ENCODE results near the gene GPR83.
A peak's percentile ranks its signal among the peaks of the same experiment; 100 is the strongest.

GPR83 gene

DNA sequence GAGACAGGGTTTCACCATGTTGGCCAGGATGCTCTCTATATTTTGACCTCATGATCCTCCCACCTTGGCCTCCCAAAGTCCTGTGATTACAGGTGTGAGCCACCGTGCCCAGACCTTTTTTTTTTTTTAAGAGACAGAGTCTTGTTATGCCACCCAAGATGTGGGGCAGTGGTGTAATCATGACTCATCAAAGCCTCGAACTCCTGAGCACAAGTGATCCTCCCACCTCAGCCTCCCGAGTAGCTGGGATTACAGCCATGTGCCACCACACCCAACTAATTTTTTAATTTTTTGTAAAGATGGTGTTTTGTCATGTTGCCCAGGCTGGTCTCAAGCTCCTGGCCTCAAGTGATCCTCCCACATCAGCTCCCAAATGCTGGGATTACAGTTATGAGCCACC is 59.0 kb downstream of the GPR83 start:
- Histone ChIP-seq H3K27ac (ENCODE audit: poor library complexity, severe bottlenecking) (no peak overlapping the region), H3K4me1 (ENCODE audit: insufficient read depth, poor library complexity, severe bottlenecking) (no peaks in the 10 kb centered on the region), H3K4me3 (ENCODE audit: severe bottlenecking) (no peak overlapping the region), H3K27me3 (ENCODE audit: insufficient read depth, poor library complexity, severe bottlenecking) (no peaks in the 10 kb centered on the region), H3K9me3 (ENCODE audit: severe bottlenecking) (no peaks in the 10 kb centered on the region), H3K36me3 (ENCODE audit: low read depth) (no peaks in the 10 kb centered on the region)
- TF ChIP-seq, protein P1, sequence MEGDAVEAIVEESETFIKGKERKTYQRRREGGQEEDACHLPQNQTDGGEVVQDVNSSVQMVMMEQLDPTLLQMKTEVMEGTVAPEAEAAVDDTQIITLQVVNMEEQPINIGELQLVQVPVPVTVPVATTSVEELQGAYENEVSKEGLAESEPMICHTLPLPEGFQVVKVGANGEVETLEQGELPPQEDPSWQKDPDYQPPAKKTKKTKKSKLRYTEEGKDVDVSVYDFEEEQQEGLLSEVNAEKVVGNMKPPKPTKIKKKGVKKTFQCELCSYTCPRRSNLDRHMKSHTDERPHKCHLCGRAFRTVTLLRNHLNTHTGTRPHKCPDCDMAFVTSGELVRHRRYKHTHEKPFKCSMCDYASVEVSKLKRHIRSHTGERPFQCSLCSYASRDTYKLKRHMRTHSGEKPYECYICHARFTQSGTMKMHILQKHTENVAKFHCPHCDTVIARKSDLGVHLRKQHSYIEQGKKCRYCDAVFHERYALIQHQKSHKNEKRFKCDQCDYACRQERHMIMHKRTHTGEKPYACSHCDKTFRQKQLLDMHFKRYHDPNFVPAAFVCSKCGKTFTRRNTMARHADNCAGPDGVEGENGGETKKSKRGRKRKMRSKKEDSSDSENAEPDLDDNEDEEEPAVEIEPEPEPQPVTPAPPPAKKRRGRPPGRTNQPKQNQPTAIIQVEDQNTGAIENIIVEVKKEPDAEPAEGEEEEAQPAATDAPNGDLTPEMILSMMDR (IDR thresholded peaks at IDR 0.05; ENCODE audit: poor library complexity, severe bottlenecking): no peak
- no peak for DNase-seq (ENCODE audit: low spot score)
- no peak for ATAC-seq (ENCODE audit: low read depth)

- no peak for ATAC-seq (ENCODE audit: low read depth)
- no peak overlapping the region for H3K27ac ChIP-seq (ENCODE audit: poor library complexity, severe bottlenecking)
- H3K27me3 ChIP-seq (ENCODE audit: insufficient read depth, poor library complexity, severe bottlenecking): no peaks in the 10 kb centered on the region
- no peaks in the 10 kb centered on the region for H3K36me3 ChIP-seq (ENCODE audit: low read depth)
- no peaks in the 10 kb centered on the region for H3K4me1 ChIP-seq (ENCODE audit: insufficient read depth, poor library complexity, severe bottlenecking)
- no peaks in the 10 kb centered on the region for H3K9me3 ChIP-seq (ENCODE audit: severe bottlenecking)
- TF ChIP-seq, protein P1 (IDR thresholded peaks at IDR 0.05; ENCODE audit: poor library complexity, severe bottlenecking): no peak
- no peak overlapping the region for H3K4me3 ChIP-seq (ENCODE audit: severe bottlenecking)
- DNase-seq (ENCODE audit: low spot score): no peak
These were observed 62.6 kb downstream of the GPR83 start for GRCh38 chr11:94338651-94339050.

DNA sequence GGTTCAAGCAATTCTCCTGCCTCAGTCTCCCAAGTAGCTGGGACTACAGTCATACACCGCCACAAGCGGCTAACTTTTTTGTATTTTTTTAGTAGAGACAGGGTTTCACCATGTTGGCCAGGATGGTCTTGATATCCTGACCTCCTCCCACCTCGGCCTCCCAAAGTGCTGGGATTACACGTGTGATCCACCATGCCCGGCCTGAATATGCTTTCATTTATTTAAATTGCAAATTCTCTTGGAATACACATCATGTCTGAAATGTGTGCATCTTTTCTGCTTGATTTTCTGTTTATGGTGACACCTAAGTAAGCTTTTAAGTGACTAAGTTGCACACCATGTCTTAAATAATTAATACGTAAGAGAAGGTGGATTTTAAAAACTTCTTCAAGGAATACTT is 65.2 kb downstream of the GPR83 start:
- Histone ChIP-seq H3K9me3 (ENCODE audit: severe bottlenecking) (no peaks in the 10 kb centered on the region), H3K4me1 (ENCODE audit: insufficient read depth, poor library complexity, severe bottlenecking) (no peaks in the 10 kb centered on the region), H3K4me3 (ENCODE audit: severe bottlenecking) (no peak overlapping the region), H3K27me3 (ENCODE audit: insufficient read depth, poor library complexity, severe bottlenecking) (no peaks in the 10 kb centered on the region), H3K36me3 (ENCODE audit: low read depth) (no peaks in the 10 kb centered on the region), H3K27ac (ENCODE audit: poor library complexity, severe bottlenecking) (no peak overlapping the region)
- ATAC-seq (ENCODE audit: low read depth) (no peak), DNase-seq (ENCODE audit: low spot score) (no peak)
- TF ChIP-seq, protein P1 (IDR thresholded peaks at IDR 0.05; ENCODE audit: poor library complexity, severe bottlenecking): no peak

DNA sequence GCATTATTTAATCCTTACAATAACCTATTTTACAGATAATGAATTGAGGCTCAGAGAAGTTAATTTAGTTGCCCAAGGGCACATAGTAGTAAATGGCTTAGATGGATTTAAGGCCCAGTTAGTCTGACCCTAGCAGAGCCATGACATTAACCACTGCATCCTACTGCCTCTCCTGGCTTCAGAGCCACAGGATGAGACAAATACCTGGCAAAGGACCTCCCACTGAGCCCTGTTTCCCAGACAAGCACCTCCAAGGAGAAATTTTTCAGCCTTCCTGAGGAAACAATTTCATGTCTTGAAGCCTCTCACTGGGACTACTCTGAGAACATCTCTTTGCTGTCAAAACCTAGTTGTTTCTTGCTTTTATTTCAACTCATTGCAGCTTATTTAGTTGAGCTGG is 68.4 kb downstream of the GPR83 start:
- no peak for ATAC-seq (ENCODE audit: low read depth)
- peaks cover 3% of the 10 kb centered on the region for H3K4me1 ChIP-seq (ENCODE audit: insufficient read depth, poor library complexity, severe bottlenecking)
- no peaks in the 10 kb centered on the region for H3K27me3 ChIP-seq (ENCODE audit: insufficient read depth, poor library complexity, severe bottlenecking)
- DNase-seq (ENCODE audit: low spot score): no peak
- no peaks in the 10 kb centered on the region for H3K36me3 ChIP-seq (ENCODE audit: low read depth)
- TF ChIP-seq, protein P1 (IDR thresholded peaks at IDR 0.05; ENCODE audit: poor library complexity, severe bottlenecking): no peak
- H3K9me3 ChIP-seq (ENCODE audit: severe bottlenecking): no peaks in the 10 kb centered on the region
- H3K27ac ChIP-seq (ENCODE audit: poor library complexity, severe bottlenecking): no peak overlapping the region
- H3K4me3 ChIP-seq (ENCODE audit: severe bottlenecking): no peak overlapping the region

GRCh38 chr11:94330789-94331188 is 70.4 kb downstream of the GPR83 start:
- Histone ChIP-seq H3K36me3 (ENCODE audit: low read depth) (no peaks in the 10 kb centered on the region), H3K4me1 (ENCODE audit: insufficient read depth, poor library complexity, severe bottlenecking) (peaks cover 3% of the 10 kb centered on the region), H3K27me3 (ENCODE audit: insufficient read depth, poor library complexity, severe bottlenecking) (no peaks in the 10 kb centered on the region), H3K27ac (ENCODE audit: poor library complexity, severe bottlenecking) (no peak overlapping the region), H3K9me3 (ENCODE audit: severe bottlenecking) (no peaks in the 10 kb centered on the region), H3K4me3 (ENCODE audit: severe bottlenecking) (no peak overlapping the region)
- DNase-seq (ENCODE audit: low spot score): no peak
- TF ChIP-seq, protein P1 (IDR thresholded peaks at IDR 0.05; ENCODE audit: poor library complexity, severe bottlenecking): no peak
- peak; percentile 78 for ATAC-seq (ENCODE audit: low read depth)

Measured in RWPE2 (cell line).